NCI-H1048 (cell line): Measurements from ENCODE around the gene SLC4A2.
A peak's percentile ranks its signal among the peaks of the same experiment; 100 is the strongest.
"Not testable (repeated sequence)": the region's sequence is repeated elsewhere in the genome, so short reads cannot be mapped to it uniquely, and the experiment has no call there.

ENCODE experiments used
- DNase-seq: peaks from one replicate; lab custom pipeline; 2025; lab: John Stamatoyannopoulos, UW

The SLC4A2 gene

DNA sequence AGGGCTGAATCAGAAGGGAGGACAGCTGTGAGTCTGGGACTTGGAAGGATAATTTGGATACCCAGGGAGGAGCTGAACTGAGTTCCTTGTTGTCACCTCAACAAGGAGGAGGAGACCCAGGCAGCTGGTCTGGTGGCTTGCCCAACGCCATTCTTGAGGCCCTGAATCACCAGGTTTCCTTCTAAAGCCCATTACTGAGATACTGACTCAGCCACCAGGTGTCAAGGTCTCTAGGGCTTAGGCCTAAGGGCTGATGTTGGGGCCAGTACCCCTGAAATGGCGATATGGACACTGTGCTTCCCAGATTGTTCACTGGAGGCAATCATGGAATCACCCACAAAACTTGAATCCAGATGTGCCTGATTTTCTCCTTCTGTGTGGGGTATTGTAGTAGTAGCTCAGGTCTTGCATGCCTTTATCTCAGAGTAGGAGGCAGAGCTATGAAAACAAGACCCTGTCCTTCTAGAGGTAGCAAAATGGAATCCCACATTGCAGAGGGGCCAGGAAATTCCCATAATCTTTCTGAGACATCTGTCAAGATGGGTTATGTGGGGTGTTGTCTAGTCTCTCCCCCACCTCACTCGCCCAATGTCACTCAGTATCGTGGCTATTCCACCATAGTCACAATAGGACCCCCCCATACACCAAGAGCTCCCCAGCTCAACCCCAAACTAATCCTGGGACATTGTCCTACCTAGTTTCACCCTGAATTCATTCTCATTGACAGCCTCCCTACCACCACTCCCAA lies 33.3 kb upstream of the SLC4A2 start:
- no peak for DNase-seq

DNA sequence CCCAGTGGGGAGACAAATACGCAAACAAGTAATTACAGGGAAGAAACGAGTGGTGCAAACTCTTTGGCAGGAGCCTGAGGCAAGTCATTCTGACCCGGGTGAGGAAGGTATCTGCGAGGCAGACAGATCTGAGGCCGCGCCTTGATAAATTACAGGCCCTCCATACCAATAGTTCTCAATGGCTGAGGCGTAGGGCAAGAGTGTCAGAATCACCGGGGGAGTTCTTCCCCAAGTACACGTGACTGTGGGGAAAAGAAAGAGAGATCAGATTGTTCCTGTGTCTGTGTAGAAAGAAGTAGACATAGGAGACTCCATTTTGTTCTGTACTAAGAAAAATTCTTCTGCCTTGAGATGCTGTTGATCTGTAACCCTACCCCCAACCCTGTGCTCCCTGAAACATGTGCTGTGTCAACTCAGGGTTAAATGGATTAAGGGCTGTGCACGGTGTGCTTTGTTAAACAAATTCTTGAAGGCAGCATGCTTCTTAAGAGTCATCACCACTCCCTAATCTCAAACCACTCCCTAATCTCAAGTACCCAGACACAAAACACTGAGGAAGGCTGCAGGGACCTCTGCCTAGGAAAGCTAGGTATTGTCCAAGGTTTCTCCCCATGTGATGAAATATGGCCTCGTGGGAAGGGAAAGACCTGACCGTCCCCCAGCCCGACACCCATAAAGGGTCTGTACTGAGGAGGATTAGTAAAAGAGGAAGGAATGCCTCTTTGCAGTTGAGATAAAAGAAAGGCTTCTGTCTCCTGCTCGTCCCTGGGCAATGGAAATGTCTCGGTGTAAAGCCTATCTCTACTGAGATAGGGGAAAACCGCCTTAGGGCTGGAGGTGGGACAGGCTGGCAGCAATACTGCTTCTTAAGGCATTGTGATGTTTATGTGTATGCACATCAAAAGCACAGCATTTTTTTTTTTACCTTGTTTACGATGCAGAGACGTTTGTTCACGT lies 32.3 kb upstream of the SLC4A2 start:
- DNase-seq, result not testable (repeated sequence)

DNA sequence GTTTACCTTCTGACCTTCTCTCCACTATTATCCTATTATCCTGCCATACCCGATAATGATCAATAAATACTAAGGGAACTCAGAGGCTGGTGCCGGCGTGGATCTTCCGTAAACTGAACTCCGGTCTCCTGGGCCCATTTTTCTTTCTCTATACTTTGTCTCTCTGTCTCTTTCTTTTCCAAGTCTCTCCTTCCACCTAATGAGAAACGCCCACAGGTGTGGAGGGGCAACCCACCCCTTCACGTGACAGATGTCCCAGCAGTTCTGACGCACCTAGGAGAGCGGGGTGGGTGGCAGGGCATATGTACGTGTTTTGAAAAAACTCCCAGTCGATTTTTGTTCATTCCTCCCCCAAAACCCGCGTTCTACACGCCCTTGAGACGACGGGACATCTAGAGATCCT lies 31.7 kb upstream of the SLC4A2 start:
- not testable (repeated sequence) for DNase-seq

- DNase-seq, result peak; percentile 96
Observed at GRCh38 chr7:151028131-151028947, 31.1 kb upstream of the SLC4A2 start, which contains the start of gene ABCB8. TSS of gene ABCB8 (plus strand) at chr7:151028450. CDS start at chr7:151028516, 66 bp downstream.

GRCh38 chr7:151028948-151029501 lies 30.4 kb upstream of the SLC4A2 start:
- no peak for DNase-seq

- no peak for DNase-seq
Observed at GRCh38 chr7:151031011-151031410, 28.4 kb upstream of the SLC4A2 start.

DNA sequence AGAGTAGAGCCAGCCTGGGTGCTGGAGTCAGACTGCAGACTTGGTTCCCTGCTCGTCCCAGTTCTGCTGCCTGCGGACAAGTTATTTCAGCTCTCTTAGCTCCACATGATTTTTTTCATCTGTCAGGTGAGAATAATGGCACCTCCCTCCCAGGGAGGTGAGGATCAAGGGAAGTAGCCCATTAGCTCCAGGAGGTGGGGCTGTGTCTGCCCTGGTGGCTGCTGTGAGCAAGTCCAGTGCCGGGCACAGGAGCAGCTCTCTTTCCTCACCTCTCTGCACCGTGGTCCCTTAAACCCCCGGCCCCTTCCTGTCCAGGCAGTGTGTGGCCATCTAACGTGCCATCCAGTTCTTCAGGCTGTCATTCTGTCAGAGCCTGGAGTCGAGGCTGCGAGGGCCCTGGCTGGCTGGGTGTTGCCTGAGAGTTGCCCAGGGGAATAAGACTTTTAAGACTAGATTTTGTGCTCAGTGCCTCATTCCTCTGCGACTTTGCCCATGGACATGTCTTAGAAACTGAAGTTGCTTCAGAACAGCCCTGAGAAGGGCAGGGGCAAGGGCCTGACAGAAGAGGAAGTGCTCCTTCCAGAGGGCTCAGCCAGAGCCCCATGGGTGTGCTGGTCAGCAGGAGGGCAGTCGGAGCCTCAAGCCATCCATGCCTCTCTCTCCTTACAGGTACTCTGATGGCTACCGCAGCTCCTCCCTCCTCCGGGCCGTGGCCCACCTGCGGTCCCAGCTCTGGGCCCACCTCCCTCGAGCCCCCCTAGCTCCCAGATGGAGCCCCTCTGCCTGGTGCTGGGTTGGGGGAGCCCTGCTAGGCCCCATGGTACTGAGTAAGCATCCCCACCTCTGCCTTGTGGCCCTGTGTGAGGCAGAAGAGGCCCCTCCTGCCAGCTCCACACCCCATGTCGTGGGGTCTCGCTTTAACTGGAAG lies 26.2 kb upstream of the SLC4A2 start:
- DNase-seq, result no peak

- DNase-seq, result no peak
Observed at GRCh38 chr7:151033864-151034249, 25.5 kb upstream of the SLC4A2 start.

DNA sequence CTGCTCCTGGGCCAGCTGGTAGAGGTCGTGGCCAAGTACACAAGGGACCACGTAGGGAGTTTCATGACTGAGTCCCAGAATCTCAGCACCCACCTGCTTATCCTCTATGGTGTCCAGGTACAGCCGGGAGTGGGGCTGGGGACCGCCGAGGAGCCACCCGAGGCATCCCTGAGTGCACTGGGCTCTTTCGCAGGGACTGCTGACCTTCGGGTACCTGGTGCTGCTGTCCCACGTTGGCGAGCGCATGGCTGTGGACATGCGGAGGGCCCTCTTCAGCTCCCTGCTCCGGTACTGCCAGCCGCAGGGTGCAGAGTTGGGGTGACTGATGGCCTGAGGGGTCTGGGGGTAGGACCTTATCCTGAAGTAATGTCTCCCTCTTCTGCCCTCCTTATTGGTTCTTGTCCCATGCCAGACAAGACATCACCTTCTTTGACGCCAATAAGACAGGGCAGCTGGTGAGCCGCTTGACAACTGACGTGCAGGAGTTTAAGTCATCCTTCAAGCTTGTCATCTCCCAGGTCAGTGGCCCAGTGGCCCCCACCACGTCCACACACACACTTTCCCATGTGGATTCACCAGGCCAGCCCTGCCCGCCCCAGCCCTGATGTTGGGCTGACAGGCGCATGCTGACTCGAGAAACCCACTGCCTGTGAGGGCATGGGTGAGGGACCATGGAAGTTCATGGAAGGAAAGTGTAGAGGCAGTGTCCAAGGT lies 24.9 kb upstream of the SLC4A2 start:
- no peak for DNase-seq

- no peak for DNase-seq
Observed at GRCh38 chr7:151035026-151035717, 24.2 kb upstream of the SLC4A2 start.

DNA sequence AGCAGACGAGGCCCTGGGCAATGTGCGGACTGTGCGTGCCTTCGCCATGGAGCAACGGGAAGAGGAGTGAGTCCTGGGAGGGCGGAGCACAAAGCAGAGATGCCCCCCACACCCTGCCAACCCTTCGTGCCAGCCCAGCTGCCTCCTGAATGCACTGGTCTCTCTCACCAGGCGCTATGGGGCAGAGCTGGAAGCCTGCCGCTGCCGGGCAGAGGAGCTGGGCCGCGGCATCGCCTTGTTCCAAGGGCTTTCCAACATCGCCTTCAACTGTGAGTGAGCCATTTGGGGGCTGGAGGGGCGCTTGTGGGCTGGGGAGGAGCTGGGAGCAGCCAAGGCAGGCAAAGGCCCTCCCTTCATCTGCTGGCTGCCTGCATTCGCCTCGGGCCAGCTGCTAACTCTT lies 23.5 kb upstream of the SLC4A2 start:
- no peak for DNase-seq

DNA sequence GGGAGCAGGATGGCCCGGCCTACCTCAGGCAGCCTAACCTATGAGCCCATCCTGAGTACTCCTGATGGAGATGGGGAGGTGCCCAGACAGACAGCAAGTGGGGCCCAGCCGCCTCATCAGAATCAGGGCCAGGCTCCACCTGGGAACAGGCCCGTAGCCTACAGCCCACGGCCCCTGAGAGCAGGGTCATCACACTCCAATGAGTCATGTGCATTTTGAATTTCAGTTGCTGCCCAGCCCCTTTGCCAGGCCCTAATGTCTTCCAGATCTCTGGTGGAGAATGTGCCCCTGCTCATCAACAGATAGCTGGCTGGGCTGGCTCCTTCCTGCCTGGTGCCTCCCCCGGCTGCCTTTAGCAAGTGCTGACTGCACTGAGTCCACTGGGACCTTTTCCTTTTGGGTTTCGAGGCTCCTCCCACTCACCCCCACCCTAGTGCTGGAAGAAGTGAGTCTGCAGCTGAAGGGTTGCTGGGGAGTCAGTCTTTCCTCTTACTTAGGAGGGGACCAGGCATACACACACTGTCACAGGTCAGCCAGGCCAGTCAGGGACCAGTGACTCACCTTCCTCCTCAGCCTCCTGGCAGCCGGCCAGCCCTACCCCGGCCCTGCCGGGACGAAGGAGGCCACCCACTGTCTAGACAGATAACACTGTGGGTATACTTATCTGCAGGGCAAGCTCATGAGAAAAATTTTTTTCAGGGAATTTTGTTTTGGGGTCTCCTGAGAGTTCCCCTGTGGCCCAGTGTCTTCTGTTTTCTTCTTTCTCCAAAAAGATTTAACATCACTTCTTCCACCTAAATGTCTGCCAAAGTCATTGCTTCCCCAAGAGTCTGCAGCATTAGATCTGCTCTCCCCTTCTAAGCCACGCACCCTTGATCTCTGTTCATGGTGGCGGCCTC lies 20.2 kb upstream of the SLC4A2 start:
- DNase-seq, result no peak

- DNase-seq, result no peak
Observed at GRCh38 chr7:151039850-151040548, 19.4 kb upstream of the SLC4A2 start.

DNA sequence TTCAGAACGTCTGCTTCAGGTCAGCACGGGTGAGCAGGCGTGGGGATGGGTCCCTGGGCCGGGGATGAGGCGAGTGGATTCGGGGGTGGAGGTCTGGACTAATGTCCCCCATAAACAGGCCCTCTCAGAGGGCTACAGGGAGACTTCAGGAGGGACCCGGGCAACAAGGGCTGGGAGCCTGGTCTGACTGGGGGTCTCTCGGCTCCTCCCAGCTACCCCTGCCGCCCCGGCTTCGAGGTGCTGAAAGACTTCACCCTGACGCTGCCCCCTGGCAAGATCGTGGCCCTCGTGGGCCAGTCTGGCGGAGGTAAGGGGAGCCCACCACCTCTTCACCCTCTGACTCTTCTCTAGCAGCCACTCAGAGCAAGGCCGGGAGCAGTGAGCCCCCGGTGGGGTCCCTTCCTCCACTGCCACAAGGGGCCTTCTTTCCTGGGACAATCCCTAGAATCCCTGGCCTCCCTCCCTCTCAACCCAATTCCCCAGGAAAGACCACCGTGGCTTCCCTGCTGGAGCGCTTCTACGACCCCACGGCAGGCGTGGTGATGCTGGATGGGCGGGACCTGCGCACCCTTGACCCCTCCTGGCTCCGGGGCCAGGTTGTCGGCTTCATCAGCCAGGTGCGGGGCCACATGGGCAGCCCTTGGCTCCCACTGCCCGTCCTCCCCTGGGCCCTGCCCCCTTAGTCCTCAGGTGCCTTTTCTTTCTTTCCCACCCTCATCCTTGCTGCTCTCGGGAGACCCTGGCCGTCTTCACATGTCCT lies 18.6 kb upstream of the SLC4A2 start:
- DNase-seq, result no peak

DNA sequence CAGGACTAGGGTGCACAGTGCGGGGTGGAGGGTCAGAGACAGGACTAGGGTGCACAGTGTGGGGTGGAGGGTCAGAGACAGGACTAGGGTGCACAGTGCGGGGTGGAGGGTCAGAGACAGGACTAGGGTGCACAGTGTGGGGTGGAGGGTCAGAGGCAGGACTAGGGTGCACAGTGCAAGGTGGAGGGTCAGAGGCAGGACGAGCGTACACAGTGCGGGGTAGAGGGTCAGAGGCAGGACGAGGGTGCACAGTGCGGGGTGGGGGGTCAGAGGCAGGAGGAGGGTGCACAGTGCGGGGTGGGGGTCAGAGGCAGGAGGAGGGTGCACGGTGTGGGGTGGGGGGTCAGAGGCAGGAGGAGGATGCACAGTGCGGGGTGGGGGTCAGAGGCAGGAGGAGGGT lies 15.9 kb upstream of the SLC4A2 start:
- not testable (repeated sequence) for DNase-seq

- DNase-seq, result no peak
Observed at GRCh38 chr7:151043959-151044358, 15.4 kb upstream of the SLC4A2 start.

GRCh38 chr7:151045262-151045661 lies 14.1 kb upstream of the SLC4A2 start:
- DNase-seq, result no peak
